Sigmoid colon (tissue), 4 donors: ENCODE results near the gene CPNE4.

Experiments
- POLR2A ChIP-seq, 2 donors: fragments of 450-650 bp; IDR thresholded peaks; one replicate each; pipeline ENCODE4 v1.6.1; 2016; ENCODE audit warnings: antibody characterized with exemption in 2 of 2, mild to moderate bottlenecking in 2 of 2, moderate library complexity in 2 of 2
- POLR2AphosphoS5 ChIP-seq, 4 donors: sonication (generic); formaldehyde crosslinking; IDR thresholded peaks; one replicate each; pipeline ENCODE4 v1.6.1; 2017; ENCODE audit warnings: antibody characterized with exemption in 4 of 4

GRCh38 chr3:131847966-131848510, 186.8 kb downstream of the CPNE4 start:
- TF ChIP-seq POLR2A (IDR thresholded peaks at IDR 0.05) (no peak), POLR2AphosphoS5 (IDR thresholded peaks at IDR 0.05) (no peak)
